Naive B cell (primary cell): ENCODE data around the gene ASTL. TPM values are rescaled to one million over a fixed set of nuclear protein-coding genes. Genes with fewer than 3 reads are reported as not detected.

ENCODE experiments used
- ATAC-seq, 2 donors: fragments of 150-1000 bp; cut with Tn5 transposase; 2 replicates each; pipeline ENCODE4 v1.10.0; 2021; ENCODE audit warnings: low read depth in 2 of 2, mild to moderate bottlenecking in 2 of 2, moderate library complexity in 2 of 2
- DNase-seq: peaks from one replicate; pipeline ENCODE4 v3.0.0; 2022
- H3K27ac Mint-ChIP-seq, 6 donors: one replicate each; pipeline ENCODE4 v1.8.0; 2020 to 2022; ENCODE audit warnings: mild to moderate bottlenecking in 6 of 6, mixed read lengths in 6 of 6, moderate library complexity in 5 of 6, inconsistent platforms in 2 of 6
- H3K27me3 Mint-ChIP-seq, 3 donors: one replicate each; pipeline ENCODE4 v1.8.0; 2021 to 2022; ENCODE audit warnings: mixed read lengths in 3 of 3, mild to moderate bottlenecking in 1 of 3
- H3K36me3 Mint-ChIP-seq, 2 donors: one replicate each; pipeline ENCODE4 v1.8.0; 2020 to 2022; ENCODE audit warnings: mixed read lengths in 2 of 2, inconsistent platforms in 1 of 2, mild to moderate bottlenecking in 1 of 2
- H3K4me1 Mint-ChIP-seq, 3 donors: one replicate each; pipeline ENCODE4 v1.8.0; 2020 to 2022; ENCODE audit warnings: mixed read lengths in 3 of 3, inconsistent platforms in 1 of 3, mild to moderate bottlenecking in 1 of 3, moderate library complexity in 1 of 3
- H3K4me3 Mint-ChIP-seq, 8 donors: one replicate each; pipeline ENCODE4 v1.8.0; 2020 to 2022; ENCODE audit warnings: mild to moderate bottlenecking in 8 of 8, mixed read lengths in 8 of 8, moderate library complexity in 8 of 8, inconsistent platforms in 2 of 8
- H3K9me3 Mint-ChIP-seq, 7 donors: one replicate each; pipeline ENCODE4 v1.8.0; 2020 to 2022; ENCODE audit warnings: mixed read lengths in 7 of 7, mild to moderate bottlenecking in 5 of 7, inconsistent platforms in 2 of 7, moderate library complexity in 1 of 7
- polyA plus RNA-seq, 6 donors: library from polyadenylated mRNA; unstranded; fragments of 300-500 nt; fragmentation: Illumina TruSeq; gene quantifications; one replicate each; pipeline ENCODE4 v1.2.3, GENCODE V29; 2021; ENCODE audit warnings: low read depth in 6 of 6

ASTL gene
- polyA plus RNA-seq, 6 donors from 2014 or later: not detected

GRCh38 chr2:96115631-96116423, 22.5 kb downstream of the ASTL start:
- Mint-ChIP-seq H3K27me3 (peaks cover 9 to 44% (median 39%) of the 10 kb centered on the region in 3 donors), H3K4me1 (peaks cover 23 to 32% (median 30%) of the 10 kb centered on the region in 3 donors), H3K36me3 (no peaks in the 10 kb centered on the region), H3K27ac (peak overlapping the region in 3 of 6 donors; percentile 62 to 94 (median 76)), H3K9me3 (no peaks in the 10 kb centered on the region), H3K4me3 (peak overlapping the region; percentile 70 to 89 (median 86))
- ATAC-seq: no peak
- DNase-seq: no peak

- Mint-ChIP-seq H3K27me3 (peaks cover 5 to 36% (median 31%) of the 10 kb centered on the region in 3 donors), H3K36me3 (no peaks in the 10 kb centered on the region), H3K27ac (peak overlapping the region in 4 of 6 donors; percentile 57 to 94 (median 82)), H3K4me3 (peak overlapping the region; percentile 69 to 89 (median 83)), H3K4me1 (peaks cover 15 to 24% (median 23%) of the 10 kb centered on the region in 3 donors), H3K9me3 (no peaks in the 10 kb centered on the region)
- DNase-seq: no peak
- ATAC-seq: no peak
Observed at GRCh38 chr2:96114903-96115581, 23.3 kb downstream of the ASTL start.

- Mint-ChIP-seq H3K9me3 (no peaks in the 10 kb centered on the region), H3K27me3 (peaks cover 5 to 31% (median 26%) of the 10 kb centered on the region in 3 donors), H3K4me1 (peaks cover 14 to 21% (median 18%) of the 10 kb centered on the region in 3 donors), H3K4me3 (peak overlapping the region in 5 of 8 donors; percentile 8 to 69 (median 39)), H3K36me3 (no peaks in the 10 kb centered on the region), H3K27ac (no peak overlapping the region)
- ATAC-seq: no peak
- DNase-seq: no peak
Observed at GRCh38 chr2:96114546-96114902, 23.8 kb downstream of the ASTL start.

GRCh38 chr2:96113951-96114350, 24.4 kb downstream of the ASTL start:
- H3K27ac Mint-ChIP-seq: no peak overlapping the region
- no peaks in the 10 kb centered on the region for H3K36me3 Mint-ChIP-seq
- peak overlapping the region in 1 of 8 donors; percentile 15 for H3K4me3 Mint-ChIP-seq
- H3K9me3 Mint-ChIP-seq: no peaks in the 10 kb centered on the region
- DNase-seq (no peak), ATAC-seq (no peak)
- peaks cover 3 to 31% (median 22%) of the 10 kb centered on the region in 3 donors for H3K27me3 Mint-ChIP-seq
- peaks cover 14 to 21% (median 18%) of the 10 kb centered on the region in 3 donors for H3K4me1 Mint-ChIP-seq

- Mint-ChIP-seq H3K27me3 (peaks cover 0 to 31% (median 23%) of the 10 kb centered on the region in 3 donors), H3K27ac (peak overlapping the region in 2 of 6 donors; percentile 65 to 83), H3K4me3 (peak overlapping the region in 3 of 8 donors; percentile 15 to 67 (median 47))
Observed at GRCh38 chr2:96113367-96113677, 25.0 kb downstream of the ASTL start.

GRCh38 chr2:96112501-96113366, 25.6 kb downstream of the ASTL start:
- no peaks in the 10 kb centered on the region for H3K36me3 Mint-ChIP-seq
- no peaks in the 10 kb centered on the region for H3K9me3 Mint-ChIP-seq
- DNase-seq (no peak), ATAC-seq (no peak)
- peak overlapping the region in 2 of 6 donors; percentile 65 to 83 for H3K27ac Mint-ChIP-seq
- H3K27me3 Mint-ChIP-seq: peaks cover 0 to 30% (median 25%) of the 10 kb centered on the region in 3 donors
- peak overlapping the region in 2 of 8 donors; percentile 15 to 47 for H3K4me3 Mint-ChIP-seq
- H3K4me1 Mint-ChIP-seq: peaks cover 15 to 17% (median 16%) of the 10 kb centered on the region in 3 donors

More at GRCh38 chr2:96113367-96113677, 25.0 kb downstream of the ASTL start:
- DNase-seq (no peak), ATAC-seq (no peak)
- no peaks in the 10 kb centered on the region for H3K36me3 Mint-ChIP-seq
- H3K9me3 Mint-ChIP-seq: no peaks in the 10 kb centered on the region
- peaks cover 14 to 21% (median 18%) of the 10 kb centered on the region in 3 donors for H3K4me1 Mint-ChIP-seq

- ATAC-seq: no peak
- H3K27me3 Mint-ChIP-seq: peaks cover 0 to 32% (median 26%) of the 10 kb centered on the region in 3 donors
- no peak overlapping the region for H3K4me3 Mint-ChIP-seq
- H3K4me1 Mint-ChIP-seq: peaks cover 10% of the 10 kb centered on the region in 3 donors
- H3K27ac Mint-ChIP-seq: peak overlapping the region in 1 of 6 donors; percentile 73
- H3K9me3 Mint-ChIP-seq: no peaks in the 10 kb centered on the region
- no peak for DNase-seq
- no peaks in the 10 kb centered on the region for H3K36me3 Mint-ChIP-seq
Observed at GRCh38 chr2:96111823-96112500, 26.3 kb downstream of the ASTL start.

GRCh38 chr2:96111257-96111640, 27.1 kb downstream of the ASTL start:
- Mint-ChIP-seq H3K9me3 (peaks cover 0 to 3% (median 0%) of the 10 kb centered on the region in 7 donors), H3K36me3 (peaks cover 0 to 4% of the 10 kb centered on the region in 2 donors), H3K4me3 (no peak overlapping the region), H3K27ac (peak overlapping the region in 1 of 6 donors; percentile 27), H3K4me1 (peaks cover 10% of the 10 kb centered on the region in 3 donors), H3K27me3 (peaks cover 0 to 32% (median 26%) of the 10 kb centered on the region in 3 donors)
- ATAC-seq: no peak
- no peak for DNase-seq

GRCh38 chr2:96110621-96111256, 27.6 kb downstream of the ASTL start:
- peaks cover 0 to 9% of the 10 kb centered on the region in 2 donors for H3K36me3 Mint-ChIP-seq
- no peak for DNase-seq
- peaks cover 7 to 8% (median 7%) of the 10 kb centered on the region in 3 donors for H3K4me1 Mint-ChIP-seq
- peaks cover 0 to 8% (median 2%) of the 10 kb centered on the region in 7 donors for H3K9me3 Mint-ChIP-seq
- H3K27ac Mint-ChIP-seq: no peak overlapping the region
- peaks cover 0 to 28% (median 22%) of the 10 kb centered on the region in 3 donors for H3K27me3 Mint-ChIP-seq
- no peak for ATAC-seq
- no peak overlapping the region for H3K4me3 Mint-ChIP-seq

GRCh38 chr2:96109931-96110511, 28.3 kb downstream of the ASTL start:
- H3K27ac Mint-ChIP-seq: no peak overlapping the region

GRCh38 chr2:96109361-96109680, 29.0 kb downstream of the ASTL start:
- Mint-ChIP-seq H3K4me1 (peaks cover 0 to 12% (median 4%) of the 10 kb centered on the region in 3 donors), H3K27ac (no peak overlapping the region), H3K9me3 (peaks cover 6 to 19% (median 10%) of the 10 kb centered on the region in 7 donors), H3K4me3 (no peak overlapping the region), H3K36me3 (peaks cover 0 to 20% of the 10 kb centered on the region in 2 donors), H3K27me3 (peaks cover 0 to 21% (median 16%) of the 10 kb centered on the region in 3 donors)
- no peak for ATAC-seq
- no peak for DNase-seq

More at GRCh38 chr2:96109931-96110511, 28.3 kb downstream of the ASTL start:
- ATAC-seq: no peak
- DNase-seq: no peak
- H3K36me3 Mint-ChIP-seq: peaks cover 0 to 16% of the 10 kb centered on the region in 2 donors
- no peak overlapping the region for H3K4me3 Mint-ChIP-seq
- H3K27me3 Mint-ChIP-seq: peaks cover 0 to 21% (median 16%) of the 10 kb centered on the region in 3 donors
- peaks cover 5 to 15% (median 7%) of the 10 kb centered on the region in 7 donors for H3K9me3 Mint-ChIP-seq
- peaks cover 0 to 6% (median 3%) of the 10 kb centered on the region in 3 donors for H3K4me1 Mint-ChIP-seq
